G401 (cell line): ENCODE data around the gene SLC1A2. TPM values are rescaled to one million over a fixed set of nuclear protein-coding genes. Genes with fewer than 3 reads are reported as not detected.

Experiments used
- DNase-seq: peaks from one replicate; pipeline ENCODE4 v3.0.0-alpha.2; 2015; ENCODE audit warnings: low spot score
- in situ Hi-C: cut with HindIII; loops from 2 replicates; pipeline ENCODE4 v1.10.0; 2016; ENCODE audit warnings: low sequenced_read_pairs, mixed read lengths
- total RNA-seq: library from RNA; depleted of rRNA; stranded (reverse); fragments of >200 nt; shearing (Covaris generic); gene quantifications from 2 replicates; pipeline ENCODE4 v1.2.3, GENCODE V29; 2014

SLC1A2 gene
- total RNA-seq, 1 experiment from 2014 or later: 0.14 TPM

DNA sequence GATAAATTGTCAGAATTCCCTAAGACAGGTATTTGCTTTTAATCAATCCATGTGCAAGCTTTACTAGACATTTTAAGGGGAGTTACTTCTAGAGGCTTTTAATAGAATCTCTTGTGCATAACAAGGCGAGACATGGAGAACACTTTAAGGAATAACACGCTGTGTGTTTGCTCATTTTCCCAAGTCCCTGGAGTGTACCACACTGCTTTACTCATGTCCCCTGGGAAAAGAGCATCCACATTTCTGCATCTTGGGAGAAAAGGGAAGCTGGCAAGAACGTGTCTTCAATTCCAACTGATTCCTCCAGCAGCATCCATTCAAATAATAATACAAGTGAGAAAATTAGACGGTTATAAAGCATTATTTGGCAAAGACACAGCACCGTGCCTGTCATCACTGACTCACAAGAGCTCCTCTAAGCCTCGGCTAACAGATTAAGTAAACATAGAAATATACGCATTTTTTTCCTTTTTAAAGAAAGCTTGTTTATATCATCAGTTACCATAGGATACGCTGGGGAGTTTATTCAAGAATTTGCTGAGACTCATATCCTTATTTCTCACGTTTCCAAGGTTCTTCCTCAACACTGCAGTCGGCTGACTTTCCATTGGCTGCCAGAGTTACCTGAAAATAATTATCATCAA, 158.9 kb downstream of the SLC1A2 start:
- in situ Hi-C loops: no loop called here
- DNase-seq: no peak

DNA sequence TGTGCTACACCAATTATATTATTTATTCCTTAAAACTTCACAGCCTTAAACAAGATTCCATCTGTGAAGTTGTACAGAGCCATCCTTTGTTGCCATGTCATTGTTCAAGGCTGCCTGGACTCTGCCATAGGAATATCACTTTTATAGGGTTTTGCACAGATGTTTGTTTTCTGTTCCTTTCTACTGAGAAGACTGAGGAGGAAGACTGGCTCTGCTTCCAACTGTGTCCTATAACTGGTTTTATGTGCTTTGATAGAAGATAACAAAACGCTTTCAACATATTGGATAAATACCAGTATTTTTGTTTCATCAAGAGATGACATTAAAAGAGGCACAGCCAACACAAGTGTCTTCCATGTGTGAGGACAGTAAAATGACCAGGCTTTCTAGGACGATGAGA, 159.8 kb downstream of the SLC1A2 start:
- in situ Hi-C loops: no loop called here
- DNase-seq: no peak

DNA sequence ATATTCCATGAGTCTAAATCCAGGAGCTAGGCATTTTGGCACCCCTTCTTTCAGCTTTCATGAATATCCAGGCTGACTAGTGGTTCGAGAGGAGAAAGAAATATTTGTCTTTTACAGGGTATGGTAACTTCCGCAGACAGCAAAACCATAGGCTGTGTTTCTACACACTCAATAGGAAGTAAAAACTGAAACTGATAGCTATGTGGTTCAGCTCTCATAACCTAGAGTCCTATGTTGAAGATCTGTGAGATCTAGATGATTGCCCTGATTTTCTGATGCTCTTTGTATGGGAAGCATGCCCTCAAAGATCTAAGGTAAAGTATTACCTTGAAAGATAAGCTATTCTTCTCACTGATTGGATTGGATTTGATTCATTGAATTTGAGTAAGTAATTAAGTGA, 162.1 kb downstream of the SLC1A2 start:
- in situ Hi-C loops: no loop called here
- no peak for DNase-seq

DNA sequence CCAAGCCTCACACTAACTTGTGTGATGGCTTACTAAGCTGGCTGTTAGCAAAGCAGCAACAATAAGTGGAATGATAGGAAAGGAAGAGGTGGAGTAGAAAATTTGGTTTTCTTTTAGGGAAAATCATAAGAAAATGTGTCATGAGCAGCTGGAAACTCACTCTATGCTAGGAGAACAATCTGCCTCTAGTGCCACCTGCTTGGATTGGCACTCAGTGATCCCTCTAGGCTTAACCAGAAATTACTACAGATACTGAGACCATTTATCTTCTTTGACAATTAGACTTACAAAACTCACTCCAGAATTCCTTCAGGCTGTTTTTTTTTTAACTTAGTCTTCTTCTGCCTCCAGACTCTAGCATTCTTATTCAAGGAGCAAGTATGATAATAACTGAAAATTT, 163.1 kb downstream of the SLC1A2 start:
- in situ Hi-C loops: no loop called here

DNA sequence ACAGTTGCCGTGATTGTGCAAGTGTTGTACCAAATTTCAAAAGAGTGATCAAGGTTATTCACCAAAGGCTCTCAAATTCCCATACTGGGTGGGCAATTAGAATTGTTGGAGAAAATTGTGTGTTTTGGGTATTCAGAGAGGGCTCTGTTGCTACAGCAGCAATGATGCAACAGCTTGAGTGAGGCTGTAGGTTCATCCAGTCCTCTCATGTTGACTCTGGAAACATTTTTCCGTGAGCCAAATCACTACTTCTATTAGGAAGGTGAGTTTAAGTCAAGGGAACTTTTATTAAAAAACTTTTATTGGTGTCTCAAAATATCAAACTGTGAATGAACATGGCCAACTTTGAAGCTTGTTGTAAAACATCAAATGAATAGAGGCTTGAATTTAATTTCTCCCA, 163.8 kb downstream of the SLC1A2 start:
- in situ Hi-C loops: no loop called here
- DNase-seq: no peak

More for the DNA sequence above, 163.1 kb downstream of the SLC1A2 start:
- DNase-seq: peak; percentile 14

DNA sequence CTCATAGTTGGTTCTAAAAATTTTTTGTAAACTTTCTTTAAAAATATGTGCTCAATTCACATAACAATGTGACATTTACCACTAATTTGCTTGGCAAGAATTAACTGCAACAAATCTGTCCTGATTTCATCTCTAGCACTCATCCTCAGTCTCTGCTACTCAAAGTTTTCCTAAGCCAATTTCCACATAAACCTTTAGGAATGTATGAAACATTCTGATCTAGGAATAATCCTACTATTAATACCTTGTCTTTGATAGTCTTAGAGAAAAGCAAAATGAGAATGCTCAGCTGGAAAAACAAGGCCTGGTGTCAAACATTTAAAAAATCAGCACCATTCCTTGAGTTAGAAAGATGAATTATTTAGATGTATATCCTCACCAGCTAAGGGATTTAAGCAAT, 166.1 kb downstream of the SLC1A2 start:
- DNase-seq: no peak
- in situ Hi-C loops: no loop called here

DNA sequence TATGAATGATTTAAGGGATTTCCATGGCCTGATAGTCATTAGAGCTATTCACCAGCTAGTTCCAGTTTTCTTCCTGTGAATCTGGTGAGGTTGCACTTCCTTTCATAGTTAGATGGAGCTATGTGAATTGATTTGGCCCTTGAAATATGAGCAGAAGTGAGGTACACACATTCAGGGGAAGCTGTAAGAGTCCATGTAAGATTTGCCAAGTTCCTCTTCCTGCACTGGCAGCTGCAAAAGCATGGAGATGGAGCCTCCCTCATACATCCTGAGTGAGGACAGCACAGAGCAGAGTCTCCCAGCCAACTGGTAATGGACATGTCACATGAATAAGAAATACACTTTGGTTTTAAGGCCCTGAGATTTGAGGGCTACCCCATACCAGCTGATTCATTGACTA, 168.7 kb downstream of the SLC1A2 start:
- in situ Hi-C loops: no loop called here
- peak; percentile 3 for DNase-seq

DNA sequence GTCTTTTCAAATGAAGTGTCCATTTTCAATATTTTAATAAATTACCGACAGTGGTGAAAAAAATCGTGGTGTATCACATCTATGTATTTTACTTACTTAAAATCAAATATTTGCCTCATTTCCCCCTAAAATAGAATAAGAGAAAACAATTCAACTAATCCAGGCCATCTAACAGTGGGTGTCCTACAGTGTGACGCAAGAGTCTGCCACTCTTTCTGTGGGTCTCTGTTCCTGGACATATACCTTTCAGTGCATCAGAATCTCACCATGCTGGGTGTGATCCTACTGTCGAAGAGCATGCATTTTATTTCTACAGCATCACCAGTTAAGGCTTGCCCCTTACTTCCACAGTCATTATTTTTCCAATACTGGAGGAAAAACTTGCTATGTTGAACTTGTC, 169.2 kb downstream of the SLC1A2 start:
- peak; percentile 8 for DNase-seq
- in situ Hi-C loops: no loop called here

DNA sequence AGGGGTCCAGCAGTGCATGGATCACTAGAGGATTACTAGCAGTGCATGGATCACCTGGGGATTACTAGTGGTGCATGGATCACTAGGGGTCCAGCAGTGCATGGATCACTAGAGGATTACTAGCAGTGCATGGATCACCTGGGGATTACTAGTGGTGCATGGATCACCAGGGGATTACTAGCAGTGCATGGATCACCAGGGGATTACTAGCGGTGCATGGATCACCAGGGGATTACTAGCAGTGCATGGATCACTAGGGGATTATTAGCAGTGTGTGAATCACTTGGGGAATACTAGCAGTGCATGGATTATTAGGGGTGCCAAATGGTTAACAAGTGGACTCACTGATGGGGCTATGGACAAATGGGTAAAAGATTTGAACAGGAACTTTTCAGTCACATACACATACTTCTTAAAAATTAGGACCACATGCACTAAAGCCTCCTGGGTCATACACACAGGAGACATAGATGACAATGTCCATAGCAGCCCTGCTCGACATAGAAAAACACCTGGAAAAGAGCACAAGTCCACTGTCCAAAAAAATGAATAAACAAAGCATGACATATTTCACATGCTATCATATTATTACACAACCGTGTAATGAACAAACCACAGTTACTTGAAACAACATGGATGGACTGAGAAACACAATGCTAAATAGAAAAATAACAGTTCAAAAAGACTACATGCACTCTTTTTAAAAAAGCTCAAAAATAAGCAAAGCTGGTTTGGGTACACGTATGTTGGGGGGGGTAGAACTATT, 170.6 kb downstream of the SLC1A2 start:
- no peak for DNase-seq
- in situ Hi-C loops: no loop called here

DNA sequence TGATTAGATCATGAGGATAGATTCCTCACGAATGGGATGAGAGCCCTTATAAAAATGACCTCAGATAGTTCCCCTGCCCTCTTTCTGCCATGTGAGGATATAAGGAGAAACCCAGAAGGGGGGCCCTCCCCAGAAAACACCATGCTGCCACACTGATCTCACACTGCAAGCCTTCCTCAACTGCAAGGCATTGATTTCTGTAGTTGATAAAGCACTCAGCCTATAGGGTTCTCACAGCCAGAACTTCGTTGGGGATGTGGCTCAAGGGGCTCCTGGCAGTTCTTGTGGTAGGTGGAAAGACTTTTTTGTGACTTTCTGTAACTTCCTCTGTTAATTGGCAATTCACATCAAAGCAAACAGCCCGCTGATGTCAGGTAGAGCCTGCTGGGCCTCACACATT, 171.5 kb downstream of the SLC1A2 start:
- in situ Hi-C loops: no loop called here
- DNase-seq: no peak

DNA sequence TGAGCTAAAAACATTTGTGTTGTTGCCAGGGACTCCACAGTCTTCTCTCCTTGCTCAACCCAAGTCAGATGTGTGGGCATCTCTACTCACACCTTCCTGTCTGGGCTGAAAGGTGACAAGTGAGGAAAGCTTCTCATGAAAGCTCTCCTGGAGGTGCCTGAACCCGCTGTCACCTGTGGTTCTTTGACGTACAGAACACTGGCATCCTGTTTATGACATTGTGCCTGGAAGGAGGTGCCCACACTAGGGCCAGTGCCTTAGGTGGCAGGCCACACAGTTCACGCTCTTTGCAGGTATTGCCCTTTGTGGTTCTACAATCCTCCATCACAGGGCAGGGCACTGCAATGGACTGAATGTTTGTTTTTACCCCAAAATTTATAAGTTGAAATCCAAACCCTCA, 171.9 kb downstream of the SLC1A2 start:
- in situ Hi-C loops: no loop called here

DNA sequence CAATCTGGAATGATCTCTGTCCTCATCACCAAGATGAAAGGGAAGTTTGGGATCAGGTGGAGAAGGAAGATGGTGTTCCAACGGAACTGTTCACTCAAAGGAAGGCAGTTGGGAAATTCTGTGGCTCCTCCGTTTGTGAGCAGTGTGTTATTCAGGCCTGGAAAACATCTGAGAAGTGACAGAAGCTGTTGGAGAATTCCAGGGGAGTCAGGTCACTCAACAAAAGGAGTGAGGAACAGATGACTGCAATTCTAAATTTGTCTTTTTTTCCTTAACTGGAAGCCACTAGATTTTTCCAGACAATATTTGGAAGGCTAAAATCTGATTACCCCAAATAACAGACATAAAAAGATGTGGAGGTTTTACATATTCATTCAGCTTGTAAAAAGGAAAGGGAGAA, 172.6 kb downstream of the SLC1A2 start:
- in situ Hi-C loops: no loop called here
- no peak for DNase-seq

More for the DNA sequence above, 171.9 kb downstream of the SLC1A2 start:
- DNase-seq: no peak

DNA sequence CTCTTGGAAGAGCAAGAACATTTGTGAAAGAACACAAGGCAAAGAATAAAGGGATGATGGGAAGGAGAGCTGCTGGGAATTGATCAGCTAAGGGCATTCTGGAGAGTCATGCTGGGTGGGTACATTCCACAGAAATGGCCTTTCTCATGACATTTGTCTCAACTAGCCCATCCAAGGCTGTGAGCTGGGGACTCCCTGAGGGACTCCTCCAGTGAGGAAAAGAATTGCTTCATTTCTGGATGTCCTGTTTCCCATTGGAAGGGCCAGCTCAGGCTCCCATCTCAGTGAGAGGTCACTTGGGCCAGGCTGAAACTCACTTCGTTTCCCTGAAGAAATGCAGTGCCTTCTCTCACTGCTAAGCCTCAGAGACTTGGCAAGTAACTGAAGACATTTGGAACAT, 173.6 kb downstream of the SLC1A2 start:
- no peak for DNase-seq
- in situ Hi-C loops: no loop called here

DNA sequence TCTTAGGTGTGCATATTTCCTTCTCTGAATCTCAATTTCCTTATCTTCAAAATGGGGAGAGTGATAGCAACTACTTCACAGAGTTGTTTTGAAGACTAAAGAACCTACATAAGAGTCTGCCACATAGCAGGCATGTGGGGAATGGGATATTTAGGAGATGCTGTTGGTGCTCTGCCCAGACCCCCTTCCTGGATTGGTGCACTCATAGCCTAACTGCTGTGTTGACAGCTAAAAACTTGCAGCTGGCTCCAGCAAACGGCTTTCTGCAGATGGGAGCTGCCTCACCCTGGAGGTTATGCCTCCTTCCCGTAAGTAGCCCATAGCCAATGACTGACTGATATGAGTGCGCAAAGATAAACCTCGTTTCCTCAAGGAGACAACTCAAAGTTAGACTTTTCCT, 174.3 kb downstream of the SLC1A2 start:
- no peak for DNase-seq
- in situ Hi-C loops: no loop called here

DNA sequence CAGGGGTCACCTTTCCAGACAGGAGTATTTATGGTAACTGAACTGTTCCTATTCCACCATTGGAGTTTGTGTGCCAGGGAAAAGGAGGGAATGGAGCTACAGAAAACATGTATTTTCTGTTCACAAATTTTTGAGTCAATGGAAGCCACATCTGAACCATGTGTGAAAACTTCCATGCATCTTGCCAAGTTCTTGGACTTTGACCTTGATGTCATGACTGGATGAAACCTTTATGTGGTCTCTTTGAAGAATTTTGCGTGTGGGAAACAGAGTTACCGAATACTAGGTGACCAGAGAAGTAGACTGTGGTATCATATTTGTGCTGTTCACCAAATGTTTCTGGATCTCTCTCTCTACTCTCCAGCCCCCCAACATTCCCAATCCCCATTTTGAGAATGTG, 175.6 kb downstream of the SLC1A2 start:
- no peak for DNase-seq
- in situ Hi-C loops: no loop called here

DNA sequence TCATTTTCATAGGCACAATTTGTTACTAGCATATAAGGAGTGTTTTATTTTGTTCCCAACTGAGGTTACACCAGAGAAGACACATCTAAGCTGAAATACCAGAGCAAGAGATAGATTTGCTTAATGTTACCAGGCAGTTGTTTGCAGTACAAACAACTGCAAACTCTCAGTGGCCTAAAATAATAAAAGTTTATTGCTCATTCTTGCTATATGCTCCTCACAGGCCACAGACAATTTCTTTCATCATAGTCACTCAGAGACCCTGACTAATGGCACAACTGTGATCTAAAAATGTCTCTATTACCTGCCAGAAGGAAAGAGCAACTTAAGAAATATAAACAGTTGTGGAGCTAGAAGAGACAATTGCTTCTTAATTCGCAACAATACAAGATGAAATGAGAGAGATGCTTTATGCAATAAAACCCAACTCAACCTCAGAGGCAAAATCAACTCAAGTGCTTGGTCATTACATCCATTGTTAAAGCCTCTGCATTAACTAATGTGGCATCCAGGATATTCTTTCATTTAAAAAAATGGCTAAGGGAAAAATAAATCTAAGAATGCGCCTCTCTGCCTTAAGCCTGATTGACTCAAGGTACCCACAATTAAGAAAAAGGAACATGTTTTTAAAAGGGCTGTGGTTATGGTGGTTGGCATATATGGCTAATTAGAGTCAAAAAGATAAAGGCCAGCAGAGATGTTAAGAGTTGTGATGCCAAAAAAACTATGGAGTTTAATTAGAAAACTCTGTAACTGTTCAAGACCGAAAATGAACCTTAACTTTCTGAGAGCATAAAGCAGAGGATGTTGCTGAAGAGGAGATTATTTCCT, 176.7 kb downstream of the SLC1A2 start:
- in situ Hi-C loops: no loop called here
- DNase-seq: no peak

DNA sequence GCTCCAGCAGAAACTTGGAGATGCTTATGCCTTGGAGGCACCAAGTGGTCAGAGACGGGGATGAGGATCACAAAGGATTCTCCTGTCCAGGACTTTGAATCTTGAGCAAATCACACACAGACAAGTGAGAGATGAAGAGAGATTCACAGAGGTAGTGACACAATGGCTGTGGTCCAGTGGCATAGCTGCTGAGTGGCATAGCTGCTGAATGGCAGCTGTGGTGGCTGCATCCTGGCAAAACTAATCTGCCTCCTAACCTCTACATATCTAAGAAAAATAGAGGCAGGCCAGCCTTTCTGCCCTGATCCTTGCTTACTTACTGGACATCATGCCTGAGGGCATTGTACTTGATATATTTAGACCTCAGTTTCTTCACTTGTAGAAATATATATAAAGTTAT, 177.8 kb downstream of the SLC1A2 start:
- DNase-seq: no peak
- in situ Hi-C loops: no loop called here

DNA sequence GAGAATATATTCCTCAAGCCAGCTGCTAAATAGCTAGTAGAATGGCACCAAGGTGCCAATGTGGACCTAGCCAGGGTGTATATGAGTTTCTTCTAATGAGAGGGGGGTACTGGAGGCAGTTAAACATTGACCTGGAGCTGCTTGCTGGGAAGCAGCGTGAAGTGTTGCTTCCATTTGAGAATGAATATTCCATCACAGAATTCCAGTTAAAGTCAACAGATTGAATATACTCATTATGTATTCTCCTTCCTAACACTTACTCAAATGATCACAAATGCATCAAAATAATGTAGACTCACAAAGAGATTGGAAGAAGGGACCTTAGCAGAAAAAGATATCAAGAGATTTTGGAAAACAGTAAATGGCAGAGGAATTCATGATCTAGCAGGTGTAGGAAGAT, 178.3 kb downstream of the SLC1A2 start:
- DNase-seq: no peak
- in situ Hi-C loops: no loop called here

DNA sequence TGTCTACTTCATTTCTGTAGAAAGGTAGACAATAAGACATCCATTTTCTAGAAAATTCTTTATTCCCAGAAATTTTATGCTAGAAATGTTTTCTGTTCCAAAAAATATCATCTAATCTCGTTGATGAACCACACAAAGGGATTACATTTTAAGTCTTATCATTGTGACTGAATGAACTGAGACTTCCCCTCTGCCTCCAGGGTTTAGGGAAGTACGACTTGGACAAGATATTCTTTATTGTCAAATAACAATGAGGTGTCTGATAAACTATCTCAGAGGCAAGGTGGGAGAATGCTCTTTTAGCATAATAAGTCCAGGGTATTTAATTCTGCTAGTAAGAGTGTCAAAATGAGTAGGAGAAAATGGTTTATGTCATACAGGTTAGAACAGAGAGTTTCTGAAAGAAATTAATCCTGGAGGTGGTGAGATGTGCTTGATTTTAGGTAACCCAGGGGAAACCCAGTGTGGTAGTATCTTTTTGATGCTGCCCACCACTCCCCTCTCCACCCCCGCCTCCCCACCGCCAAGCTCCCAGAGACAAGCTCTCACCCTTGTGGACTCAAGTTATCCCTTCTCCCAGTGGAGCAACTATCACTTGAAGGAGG, 179.8 kb downstream of the SLC1A2 start:
- DNase-seq: no peak
- in situ Hi-C loops: no loop called here

DNA sequence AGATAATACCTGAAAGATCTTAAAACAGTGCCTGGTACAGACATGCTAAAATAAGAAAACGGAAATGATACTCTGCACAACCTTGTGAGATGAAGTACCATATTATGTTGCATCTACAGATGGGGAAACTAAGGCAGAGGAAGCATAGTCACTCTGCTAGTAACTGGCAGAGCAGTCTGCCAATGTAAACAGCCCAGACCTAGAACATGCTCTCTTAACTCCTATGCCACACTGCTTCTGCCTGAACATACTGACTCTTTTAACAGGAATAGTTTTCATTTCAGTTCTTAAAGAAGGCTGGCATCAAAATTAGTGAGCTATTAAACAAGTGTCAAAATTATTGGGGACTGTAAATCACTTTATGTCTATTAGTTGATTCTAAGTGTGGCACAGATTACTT, 180.5 kb downstream of the SLC1A2 start:
- in situ Hi-C loops: no loop called here
- DNase-seq: no peak
